Tibial artery (tissue), 4 donors: Measurements from ENCODE around the gene TRDMT1.

ENCODE experiments used
- DNase-seq, 2 donors: peaks; one replicate each; pipeline ENCODE4 v3.0.0-alpha.2; 2019
- H3K27ac ChIP-seq, 2 donors: fragments of 200-600 bp; sonication (generic) in 1 of 2; 1 replicate in 1 of 2; 2 replicates in 1 of 2; pipeline ENCODE4 v1.5.1; 2018 to 2019; ENCODE audit warnings: mild to moderate bottlenecking in 1 of 2
- H3K27me3 ChIP-seq, 2 donors: fragments of 200-600 bp; sonication (generic) in 1 of 2; one replicate each; pipeline versions ENCODE4 v1.5.1 to v1.6.0; 2016 to 2019
- H3K36me3 ChIP-seq, 3 donors: fragments of 200-600 bp; sonication (generic) in 2 of 3; one replicate each; pipeline ENCODE4 v1.5.1; 2016 to 2019; ENCODE audit warnings: mild to moderate bottlenecking in 2 of 3
- H3K4me1 ChIP-seq, 4 donors: fragments of 200-600 bp; sonication (generic) in 2 of 4; 1 replicate in 3 of 4; 2 replicates in 1 of 4; pipeline ENCODE4 v1.5.1; 2016 to 2019
- H3K4me3 ChIP-seq, 2 donors: fragments of 200-600 bp; sonication (generic) in 1 of 2; 1 replicate in 1 of 2; 2 replicates in 1 of 2; pipeline ENCODE4 v1.5.1; 2018 to 2019; ENCODE audit warnings: mild to moderate bottlenecking in 2 of 2
- H3K9me3 ChIP-seq, 3 donors: fragments of 200-600 bp; sonication (generic) in 1 of 3; one replicate each; pipeline ENCODE4 v1.5.1; 2016 to 2019
- intact Hi-C: fragments of 100-400 bp; cut with DNase I; formaldehyde crosslinking; loops from one replicate; pipeline ENCODE4 v1.15.0; 2023; ENCODE audit warnings: low total_unique reads
- TF ChIP-seq, protein P1 (sequence below), 2 experiments: fragments of 200-600 bp in 1 of 2; fragments of 450-650 bp in 1 of 2; IDR thresholded peaks; one replicate each; pipeline ENCODE4 v1.5.1; 2017 to 2019; ENCODE audit warnings: antibody characterized with exemption in 2 of 2, mild to moderate bottlenecking in 1 of 2, moderate library complexity in 1 of 2

The TRDMT1 gene

DNA sequence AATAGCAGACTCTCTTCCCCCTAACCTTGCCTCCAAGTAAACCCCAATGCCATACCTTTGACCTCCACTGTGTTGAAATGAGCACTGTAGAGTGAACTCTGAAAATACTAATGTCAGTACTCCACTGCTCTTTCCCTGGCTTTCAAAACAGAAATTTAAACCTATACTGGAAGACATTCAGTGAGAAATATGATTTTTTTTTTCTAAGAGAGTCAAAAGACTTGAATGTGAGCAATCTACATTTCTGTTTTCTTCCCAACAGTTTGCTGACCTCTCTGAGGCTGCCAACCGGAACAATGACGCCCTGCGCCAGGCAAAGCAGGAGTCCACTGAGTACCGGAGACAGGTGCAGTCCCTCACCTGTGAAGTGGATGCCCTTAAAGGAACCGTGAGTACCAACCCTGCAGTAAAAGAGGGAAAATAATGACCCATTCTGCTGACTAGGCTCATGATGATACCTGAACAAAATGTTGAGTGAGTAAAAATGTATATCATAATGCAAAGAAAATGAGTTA lies 33.0 kb upstream of the TRDMT1 start:
- intact Hi-C loops, result no loop called here
- TF ChIP-seq, protein P1, sequence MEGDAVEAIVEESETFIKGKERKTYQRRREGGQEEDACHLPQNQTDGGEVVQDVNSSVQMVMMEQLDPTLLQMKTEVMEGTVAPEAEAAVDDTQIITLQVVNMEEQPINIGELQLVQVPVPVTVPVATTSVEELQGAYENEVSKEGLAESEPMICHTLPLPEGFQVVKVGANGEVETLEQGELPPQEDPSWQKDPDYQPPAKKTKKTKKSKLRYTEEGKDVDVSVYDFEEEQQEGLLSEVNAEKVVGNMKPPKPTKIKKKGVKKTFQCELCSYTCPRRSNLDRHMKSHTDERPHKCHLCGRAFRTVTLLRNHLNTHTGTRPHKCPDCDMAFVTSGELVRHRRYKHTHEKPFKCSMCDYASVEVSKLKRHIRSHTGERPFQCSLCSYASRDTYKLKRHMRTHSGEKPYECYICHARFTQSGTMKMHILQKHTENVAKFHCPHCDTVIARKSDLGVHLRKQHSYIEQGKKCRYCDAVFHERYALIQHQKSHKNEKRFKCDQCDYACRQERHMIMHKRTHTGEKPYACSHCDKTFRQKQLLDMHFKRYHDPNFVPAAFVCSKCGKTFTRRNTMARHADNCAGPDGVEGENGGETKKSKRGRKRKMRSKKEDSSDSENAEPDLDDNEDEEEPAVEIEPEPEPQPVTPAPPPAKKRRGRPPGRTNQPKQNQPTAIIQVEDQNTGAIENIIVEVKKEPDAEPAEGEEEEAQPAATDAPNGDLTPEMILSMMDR (IDR thresholded peaks at IDR 0.05), result no peak
- peaks cover 75 to 76% (median 76%) of the 10 kb centered on the region in 3 donors for H3K36me3 ChIP-seq
- no peak for DNase-seq
- H3K27ac ChIP-seq, result peak overlapping the region; percentile 72 to 100
- H3K27me3 ChIP-seq, result no peaks in the 10 kb centered on the region
- no peaks in the 10 kb centered on the region for H3K9me3 ChIP-seq
- H3K4me3 ChIP-seq, result peak overlapping the region; percentile 83 to 93
- peaks cover 0 to 76% (median 38%) of the 10 kb centered on the region in 4 donors for H3K4me1 ChIP-seq

DNA sequence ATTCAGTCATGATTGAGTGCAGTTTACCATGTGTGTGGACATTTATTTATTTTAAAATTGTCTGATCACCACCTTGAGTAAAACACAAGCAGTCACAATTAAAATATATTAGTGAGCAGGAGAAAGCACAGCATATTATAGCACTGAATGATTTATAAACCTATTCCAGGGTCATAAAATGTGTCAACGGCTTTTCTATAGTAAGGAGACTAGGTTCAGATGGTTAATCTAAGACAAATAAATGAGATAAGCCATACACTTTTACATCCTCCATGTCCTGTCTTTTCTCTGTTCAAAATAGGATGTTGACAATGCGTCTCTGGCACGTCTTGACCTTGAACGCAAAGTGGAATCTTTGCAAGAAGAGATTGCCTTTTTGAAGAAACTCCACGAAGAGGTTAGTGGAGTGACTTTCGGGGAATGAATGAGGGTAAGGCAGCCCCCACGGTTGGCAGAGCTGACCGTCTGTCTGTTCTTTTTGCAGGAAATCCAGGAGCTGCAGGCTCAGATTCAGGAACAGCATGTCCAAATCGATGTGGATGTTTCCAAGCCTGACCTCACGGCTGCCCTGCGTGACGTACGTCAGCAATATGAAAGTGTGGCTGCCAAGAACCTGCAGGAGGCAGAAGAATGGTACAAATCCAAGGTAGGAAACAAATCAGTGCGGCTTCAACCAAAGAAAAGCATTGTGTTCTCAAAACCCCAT lies 32.0 kb upstream of the TRDMT1 start:
- TF ChIP-seq, protein P1 (IDR thresholded peaks at IDR 0.05), result no peak
- Histone ChIP-seq H3K27ac (peak overlapping the region; percentile 72 to 100), H3K9me3 (no peaks in the 10 kb centered on the region), H3K4me3 (peak overlapping the region; percentile 83 to 93), H3K27me3 (no peaks in the 10 kb centered on the region), H3K4me1 (peaks cover 0 to 70% (median 38%) of the 10 kb centered on the region in 4 donors), H3K36me3 (peaks cover 75 to 76% (median 76%) of the 10 kb centered on the region in 3 donors)
- peak; percentile 38 to 87 for DNase-seq
- intact Hi-C loops, result no loop called here

DNA sequence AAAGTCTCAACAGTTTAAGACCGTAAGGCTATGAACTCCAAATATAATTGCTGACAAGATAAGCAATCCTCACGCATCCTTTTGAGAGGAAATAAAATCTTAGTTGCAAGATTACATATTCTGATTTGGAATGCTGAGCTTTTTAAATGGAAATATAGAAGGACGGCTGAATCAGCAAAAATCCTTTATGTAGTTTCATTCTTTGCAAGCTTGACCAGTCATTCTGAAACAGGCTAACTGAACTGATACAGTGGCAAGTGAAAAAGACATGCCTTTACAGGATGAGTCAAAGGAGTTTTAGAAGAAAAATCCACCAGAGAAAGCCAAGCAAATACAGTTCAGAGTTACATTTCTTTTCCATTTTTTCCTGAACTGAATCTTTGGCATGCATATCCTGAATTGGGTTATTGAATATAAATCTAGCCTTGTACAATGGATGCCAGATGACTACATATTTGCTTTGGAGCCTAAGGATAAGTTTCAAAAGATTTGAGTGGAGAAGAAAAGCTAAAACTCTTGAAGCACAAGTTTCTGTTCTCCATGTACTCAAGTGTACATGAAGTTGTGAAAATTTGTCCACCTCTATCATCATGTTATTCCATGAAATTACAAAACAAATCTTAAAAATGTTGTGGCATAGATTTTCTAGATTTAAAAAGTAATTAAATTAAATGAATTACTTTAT lies 30.9 kb upstream of the TRDMT1 start:
- TF ChIP-seq, protein P1 (IDR thresholded peaks at IDR 0.05), result no peak
- peaks cover 70 to 71% (median 70%) of the 10 kb centered on the region in 3 donors for H3K36me3 ChIP-seq
- peak overlapping the region; percentile 98 to 100 for H3K27ac ChIP-seq
- H3K4me3 ChIP-seq, result peak overlapping the region; percentile 83 to 93
- no peaks in the 10 kb centered on the region for H3K27me3 ChIP-seq
- H3K9me3 ChIP-seq, result no peaks in the 10 kb centered on the region
- peaks cover 0 to 62% (median 35%) of the 10 kb centered on the region in 4 donors for H3K4me1 ChIP-seq
- intact Hi-C loops, result no loop called here
- no peak for DNase-seq

DNA sequence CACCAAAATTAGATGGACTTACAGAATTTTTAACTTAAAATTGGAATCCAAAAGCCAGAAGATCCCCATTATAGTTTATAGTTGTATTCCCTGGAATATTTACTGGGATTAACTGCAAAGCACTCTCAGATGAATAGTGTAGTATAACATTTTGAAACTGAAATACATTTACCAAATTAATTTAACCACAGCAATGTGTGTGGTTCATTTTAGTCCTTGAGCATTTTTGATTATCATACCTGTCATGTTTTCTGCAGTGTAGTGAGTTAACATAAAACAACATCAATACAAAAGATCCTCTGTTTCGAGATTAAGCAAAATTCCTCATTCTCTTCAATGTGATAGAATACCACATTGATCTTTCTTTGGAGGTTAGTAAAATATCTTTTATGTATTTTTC lies 30.3 kb upstream of the TRDMT1 start:
- H3K9me3 ChIP-seq, result no peaks in the 10 kb centered on the region
- peaks cover 0 to 62% (median 39%) of the 10 kb centered on the region in 4 donors for H3K4me1 ChIP-seq
- H3K27me3 ChIP-seq, result no peaks in the 10 kb centered on the region
- peak overlapping the region; percentile 98 to 100 for H3K27ac ChIP-seq
- intact Hi-C loops, result no loop called here
- peaks cover 63 to 66% (median 64%) of the 10 kb centered on the region in 3 donors for H3K36me3 ChIP-seq
- peak overlapping the region; percentile 83 to 93 for H3K4me3 ChIP-seq
- no peak for DNase-seq
- TF ChIP-seq, protein P1 (IDR thresholded peaks at IDR 0.05), result no peak

DNA sequence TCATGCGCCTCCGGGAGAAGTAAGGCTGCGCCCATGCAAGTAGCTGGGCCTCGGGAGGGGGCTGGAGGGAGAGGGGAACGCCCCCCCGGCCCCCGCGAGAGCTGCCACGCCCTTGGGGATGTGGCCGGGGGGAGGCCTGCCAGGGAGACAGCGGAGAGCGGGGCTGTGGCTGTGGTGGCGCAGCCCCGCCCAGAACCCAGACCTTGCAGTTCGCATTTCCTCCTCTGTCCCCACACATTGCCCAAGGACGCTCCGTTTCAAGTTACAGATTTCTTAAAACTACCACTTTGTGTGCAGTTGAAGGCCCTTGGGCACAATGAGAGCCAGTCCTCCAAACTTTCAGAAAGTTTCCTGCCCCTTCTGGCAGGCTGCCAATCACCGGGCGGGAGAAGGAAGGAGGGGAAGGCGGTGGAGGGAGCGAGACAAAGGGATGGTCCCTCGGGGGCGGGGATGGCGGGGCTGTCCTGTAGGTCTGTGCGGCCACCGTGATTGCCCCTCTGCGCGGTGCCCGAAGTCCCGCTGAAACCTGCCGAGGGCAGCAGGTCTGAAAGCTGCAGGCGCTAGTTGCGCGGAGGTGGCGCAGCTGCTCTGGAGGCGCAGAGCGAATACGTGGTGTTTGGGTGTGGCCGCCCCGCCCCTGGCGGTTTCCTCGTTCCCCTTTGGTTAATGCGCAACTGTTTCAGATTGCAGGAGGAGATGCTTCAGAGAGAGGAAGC lies 28.7 kb upstream of the TRDMT1 start:
- peak overlapping the region; percentile 98 to 100 for H3K27ac ChIP-seq
- peak; percentile 80 to 92 for DNase-seq
- peaks cover 0 to 57% (median 38%) of the 10 kb centered on the region in 4 donors for H3K4me1 ChIP-seq
- peaks cover 47 to 49% (median 48%) of the 10 kb centered on the region in 3 donors for H3K36me3 ChIP-seq
- peak overlapping the region; percentile 83 to 93 for H3K4me3 ChIP-seq
- intact Hi-C loops, result loop anchor here (10.0 kb wide), 1 partner anchor 225 kb away; no protein-coding TSS in a partner anchor
- TF ChIP-seq, protein P1 (IDR thresholded peaks at IDR 0.05), result peak; percentile 32 to 33
- no peaks in the 10 kb centered on the region for H3K9me3 ChIP-seq
- H3K27me3 ChIP-seq, result no peaks in the 10 kb centered on the region
